OCI-M2 (cell line): ENCODE measurements around the gene GCC2.
"Not testable (repeated sequence)": the region's sequence is repeated elsewhere in the genome, so short reads cannot be mapped to it uniquely, and the experiment has no call there.

ENCODE experiments used
- DNase-seq: peaks from one replicate; lab custom pipeline; 2025; ENCODE audit not compliant: unreplicated experiment; lab: John Stamatoyannopoulos, UW

GCC2 gene, protein sequence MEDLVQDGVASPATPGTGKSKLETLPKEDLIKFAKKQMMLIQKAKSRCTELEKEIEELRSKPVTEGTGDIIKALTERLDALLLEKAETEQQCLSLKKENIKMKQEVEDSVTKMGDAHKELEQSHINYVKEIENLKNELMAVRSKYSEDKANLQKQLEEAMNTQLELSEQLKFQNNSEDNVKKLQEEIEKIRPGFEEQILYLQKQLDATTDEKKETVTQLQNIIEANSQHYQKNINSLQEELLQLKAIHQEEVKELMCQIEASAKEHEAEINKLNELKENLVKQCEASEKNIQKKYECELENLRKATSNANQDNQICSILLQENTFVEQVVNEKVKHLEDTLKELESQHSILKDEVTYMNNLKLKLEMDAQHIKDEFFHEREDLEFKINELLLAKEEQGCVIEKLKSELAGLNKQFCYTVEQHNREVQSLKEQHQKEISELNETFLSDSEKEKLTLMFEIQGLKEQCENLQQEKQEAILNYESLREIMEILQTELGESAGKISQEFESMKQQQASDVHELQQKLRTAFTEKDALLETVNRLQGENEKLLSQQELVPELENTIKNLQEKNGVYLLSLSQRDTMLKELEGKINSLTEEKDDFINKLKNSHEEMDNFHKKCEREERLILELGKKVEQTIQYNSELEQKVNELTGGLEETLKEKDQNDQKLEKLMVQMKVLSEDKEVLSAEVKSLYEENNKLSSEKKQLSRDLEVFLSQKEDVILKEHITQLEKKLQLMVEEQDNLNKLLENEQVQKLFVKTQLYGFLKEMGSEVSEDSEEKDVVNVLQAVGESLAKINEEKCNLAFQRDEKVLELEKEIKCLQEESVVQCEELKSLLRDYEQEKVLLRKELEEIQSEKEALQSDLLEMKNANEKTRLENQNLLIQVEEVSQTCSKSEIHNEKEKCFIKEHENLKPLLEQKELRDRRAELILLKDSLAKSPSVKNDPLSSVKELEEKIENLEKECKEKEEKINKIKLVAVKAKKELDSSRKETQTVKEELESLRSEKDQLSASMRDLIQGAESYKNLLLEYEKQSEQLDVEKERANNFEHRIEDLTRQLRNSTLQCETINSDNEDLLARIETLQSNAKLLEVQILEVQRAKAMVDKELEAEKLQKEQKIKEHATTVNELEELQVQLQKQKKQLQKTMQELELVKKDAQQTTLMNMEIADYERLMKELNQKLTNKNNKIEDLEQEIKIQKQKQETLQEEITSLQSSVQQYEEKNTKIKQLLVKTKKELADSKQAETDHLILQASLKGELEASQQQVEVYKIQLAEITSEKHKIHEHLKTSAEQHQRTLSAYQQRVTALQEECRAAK (N-terminal part only)

DNA sequence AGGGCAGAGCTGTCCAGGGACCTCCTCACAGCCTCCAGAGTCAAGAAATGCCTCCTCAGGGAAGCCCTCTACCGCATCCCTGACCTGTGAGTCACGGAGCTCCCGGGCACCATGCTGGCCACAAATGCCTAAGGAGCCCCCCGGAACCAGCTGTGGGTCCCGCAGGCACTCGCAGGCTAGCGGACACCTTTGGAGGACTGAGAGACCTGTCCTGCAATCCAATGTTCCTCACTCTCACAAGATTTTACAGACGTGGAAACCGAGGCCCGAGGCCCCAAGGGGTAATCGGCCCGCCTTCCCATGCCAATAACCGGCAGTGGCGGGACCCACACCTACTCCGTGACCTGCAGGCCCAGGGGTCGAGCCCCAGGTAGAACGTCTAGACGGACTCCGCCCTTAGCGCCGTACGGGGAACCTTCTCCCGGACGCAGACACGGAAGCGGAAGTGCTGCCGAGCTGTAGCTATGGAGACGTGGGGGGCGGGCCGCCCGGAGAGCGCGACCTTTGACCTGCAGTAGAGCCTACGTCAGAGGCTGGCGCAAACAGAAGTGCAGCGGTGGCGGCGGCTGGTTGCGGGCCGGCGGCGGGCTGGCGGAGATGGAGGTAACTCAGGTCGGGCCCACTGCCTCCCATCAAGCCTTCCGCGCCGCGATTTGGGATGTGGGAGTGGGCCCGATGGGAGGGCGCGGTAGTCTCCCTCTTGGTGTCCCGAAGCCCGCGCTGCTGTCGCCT is at the start of gene GCC2:
GCC2 (plus strand) TSS at position 529 of the 732 bp plus-strand sequence; CDS start at position 598, 69 bp downstream.
- peak; percentile 55 for DNase-seq

DNA sequence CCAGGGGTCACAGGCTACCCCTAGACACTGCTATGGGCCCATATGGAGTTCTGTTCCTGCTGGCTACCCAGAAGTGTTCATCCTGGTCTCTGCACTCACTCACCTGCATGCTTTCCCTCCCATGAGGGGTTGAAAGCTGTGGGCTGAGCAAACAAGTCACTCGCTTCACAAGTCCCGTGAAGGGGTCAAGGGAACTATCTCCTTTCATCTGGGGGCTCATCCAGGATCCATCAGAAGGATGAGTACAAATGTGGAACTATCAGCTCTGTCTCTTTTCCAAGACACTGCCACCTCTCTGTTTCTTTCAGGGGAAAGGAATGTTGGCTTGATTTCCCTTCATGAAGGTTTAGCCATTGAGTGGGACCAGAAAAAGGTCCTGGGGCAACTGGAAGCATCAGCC is 49.5 kb upstream of the GCC2 start:
- DNase-seq = no peak

DNA sequence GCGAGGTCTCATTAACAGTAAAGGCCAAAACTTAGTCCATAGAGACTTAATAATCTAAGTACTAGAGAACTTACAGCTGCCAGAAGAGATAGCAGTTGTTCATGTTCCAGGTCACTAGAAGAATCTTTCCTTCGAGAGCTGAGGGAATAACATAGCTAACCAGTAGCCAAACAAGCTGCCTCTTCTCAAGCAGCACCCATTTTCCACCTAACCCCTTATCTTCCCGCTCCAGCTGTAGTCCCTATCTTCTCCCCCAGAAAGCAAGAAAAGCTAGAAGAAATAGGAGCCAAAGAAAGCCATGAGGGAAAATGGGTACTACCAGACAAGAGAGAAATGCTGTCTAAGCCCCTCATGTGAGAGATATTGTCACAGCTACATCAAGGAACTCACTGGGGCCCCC is 47.2 kb upstream of the GCC2 start:
- peak; percentile 20 for DNase-seq

DNA sequence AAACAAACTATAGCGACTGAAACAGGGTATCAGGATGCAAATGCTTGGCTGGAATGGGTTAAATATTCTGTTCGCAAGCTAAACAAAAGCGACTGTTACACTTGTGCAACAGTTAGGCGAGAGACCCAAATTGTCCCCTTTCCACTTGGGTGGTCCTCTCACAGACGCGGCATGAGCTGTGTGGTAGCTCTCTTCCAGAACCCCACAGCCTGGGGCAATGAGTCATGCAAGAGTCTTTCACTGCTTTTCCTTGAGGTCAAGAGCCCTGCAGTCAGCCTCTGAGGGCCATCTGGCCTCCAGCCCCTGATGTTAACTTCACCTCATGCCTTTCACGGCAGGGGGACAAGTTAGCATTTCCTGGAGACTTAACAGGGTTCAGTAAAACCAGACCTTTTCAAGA is 45.5 kb upstream of the GCC2 start:
- DNase-seq = no peak

DNA sequence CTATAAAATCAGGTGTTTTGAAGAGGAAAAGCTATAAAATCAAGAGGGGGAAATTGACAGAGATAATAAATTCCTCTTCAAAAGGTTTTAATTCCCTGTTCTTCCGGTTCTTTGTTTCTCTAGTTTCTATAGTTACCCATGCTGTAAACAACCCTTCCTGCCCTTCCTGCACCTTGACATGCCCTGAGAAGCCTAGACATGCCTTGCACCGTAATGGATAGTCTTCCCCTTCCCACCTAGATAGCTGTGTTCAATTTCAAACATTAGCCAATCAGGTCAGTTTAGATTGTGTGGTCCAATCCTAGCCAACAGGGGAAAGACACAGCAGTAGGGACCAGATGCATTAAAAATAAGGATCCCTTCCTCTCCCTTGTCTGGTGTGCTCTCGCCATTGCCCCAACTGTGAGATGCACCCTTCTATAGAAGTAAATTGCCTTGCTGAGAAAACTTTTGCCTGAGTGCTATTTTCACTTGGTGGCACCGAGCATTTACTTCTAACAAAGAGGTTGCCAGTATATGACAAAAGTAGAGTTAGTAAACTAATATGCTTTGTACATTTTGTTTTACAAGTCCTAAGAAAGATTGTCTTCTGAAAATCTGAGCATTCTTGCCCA is 44.1 kb upstream of the GCC2 start:
- DNase-seq = no peak

DNA sequence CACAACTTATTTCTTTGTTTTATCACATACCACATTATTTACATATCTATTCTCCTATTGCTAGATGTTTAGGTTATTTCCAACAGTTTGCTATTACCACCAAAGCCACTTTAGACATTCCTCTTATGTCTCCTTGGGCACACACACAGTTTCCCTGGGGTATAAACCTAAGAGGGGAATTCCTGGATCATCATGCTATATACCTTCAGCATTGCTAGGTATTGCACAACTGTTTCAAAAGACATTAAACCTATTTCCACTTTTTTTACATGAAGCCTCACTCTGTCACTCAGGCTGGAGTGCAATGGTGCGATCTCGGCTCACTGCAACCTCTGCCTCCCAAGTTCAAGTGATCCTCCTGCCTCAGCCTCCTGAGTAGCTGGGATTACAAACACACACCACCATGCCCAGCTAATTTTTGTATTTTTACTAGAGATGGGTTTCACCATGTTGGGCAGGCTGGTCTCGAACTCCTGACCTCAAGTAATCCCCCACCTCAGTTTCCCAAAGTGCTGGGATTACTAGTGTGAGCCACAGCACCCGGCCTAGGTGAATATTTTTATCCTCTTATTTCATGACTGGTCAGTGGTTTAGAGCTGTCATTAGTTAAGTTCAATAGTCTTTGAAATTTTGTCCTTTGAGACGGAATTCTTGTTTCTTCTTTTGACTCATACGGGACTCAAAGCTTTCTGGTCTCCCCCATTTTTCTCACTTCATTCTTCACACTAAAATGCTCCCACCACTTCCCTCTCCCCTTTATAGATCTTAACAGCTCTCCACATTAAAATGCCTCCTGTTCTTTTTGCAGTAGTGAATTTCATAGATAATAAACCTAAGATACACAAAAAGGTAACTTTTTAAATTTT is 40.9 kb upstream of the GCC2 start:
- no peak for DNase-seq

DNA sequence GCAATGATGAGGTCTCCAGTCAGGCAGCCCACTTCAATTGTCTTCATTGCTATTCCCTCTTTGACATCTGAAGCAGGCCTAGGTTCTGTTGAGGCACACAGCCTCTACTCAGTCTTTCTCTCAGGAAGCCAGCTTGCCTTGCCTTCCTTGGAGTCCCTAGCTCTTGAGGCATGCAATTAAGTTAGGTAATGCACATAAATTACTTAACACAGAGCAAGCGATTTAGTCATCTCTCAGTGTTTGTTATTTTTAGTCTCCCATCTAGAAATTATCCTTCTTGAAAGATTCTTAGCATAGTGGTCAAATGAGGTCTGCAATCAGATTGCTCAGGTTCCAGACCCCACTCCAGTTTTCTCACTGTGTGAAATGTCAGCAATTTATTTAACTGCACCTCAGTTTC is 39.2 kb upstream of the GCC2 start:
- no peak for DNase-seq

DNA sequence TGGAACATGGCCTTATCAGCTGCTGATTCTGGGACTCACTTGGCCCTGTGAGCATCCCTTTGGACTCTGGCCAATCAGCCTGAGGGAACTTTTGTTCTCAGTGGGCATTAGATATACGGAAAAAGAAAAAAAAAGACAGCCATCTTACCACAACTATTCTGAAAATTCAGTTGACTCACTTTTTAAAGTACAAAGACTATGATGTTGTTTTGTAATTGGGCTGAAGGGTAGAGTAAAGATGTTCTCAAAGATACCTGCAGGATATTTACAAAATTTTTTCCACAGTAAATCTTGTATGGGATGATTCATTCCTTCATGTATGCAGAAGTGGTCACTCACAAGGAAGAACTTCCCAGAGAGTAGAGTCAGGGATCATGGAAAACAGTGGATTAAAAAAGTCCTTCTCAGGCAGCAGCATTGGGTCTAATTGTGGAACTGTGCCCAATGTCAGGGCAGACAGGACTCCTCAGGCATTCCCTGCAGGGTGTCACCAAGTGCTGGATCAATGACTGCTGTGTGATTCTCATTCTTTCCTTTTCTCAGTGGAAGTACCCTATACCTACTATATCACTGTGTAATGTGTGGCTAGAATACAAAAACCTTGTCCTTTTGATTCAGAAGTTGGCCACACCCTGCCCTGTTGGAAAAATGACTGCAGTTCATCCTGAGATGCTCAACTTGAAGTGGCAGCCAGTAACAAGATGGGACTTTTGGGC is 35.9 kb upstream of the GCC2 start:
- no peak for DNase-seq

DNA sequence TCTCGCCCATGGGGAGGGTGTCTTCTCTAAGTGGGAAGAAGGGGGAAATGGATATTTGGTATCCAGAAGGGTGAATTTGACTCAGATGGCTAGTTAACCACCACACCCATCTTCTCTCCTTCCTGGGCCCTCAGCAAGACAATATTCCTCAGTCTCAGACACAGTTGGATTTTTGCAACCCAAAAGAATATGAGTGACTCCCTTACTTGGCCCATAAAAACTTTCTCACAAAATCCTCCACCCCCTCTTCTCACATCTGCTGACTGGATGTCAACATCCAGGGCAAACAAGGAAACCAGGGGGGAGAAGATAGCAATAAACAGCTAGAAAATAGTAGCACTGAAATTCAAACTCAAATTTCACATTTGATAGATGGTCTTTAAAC is 35.3 kb upstream of the GCC2 start:
- DNase-seq = no peak

DNA sequence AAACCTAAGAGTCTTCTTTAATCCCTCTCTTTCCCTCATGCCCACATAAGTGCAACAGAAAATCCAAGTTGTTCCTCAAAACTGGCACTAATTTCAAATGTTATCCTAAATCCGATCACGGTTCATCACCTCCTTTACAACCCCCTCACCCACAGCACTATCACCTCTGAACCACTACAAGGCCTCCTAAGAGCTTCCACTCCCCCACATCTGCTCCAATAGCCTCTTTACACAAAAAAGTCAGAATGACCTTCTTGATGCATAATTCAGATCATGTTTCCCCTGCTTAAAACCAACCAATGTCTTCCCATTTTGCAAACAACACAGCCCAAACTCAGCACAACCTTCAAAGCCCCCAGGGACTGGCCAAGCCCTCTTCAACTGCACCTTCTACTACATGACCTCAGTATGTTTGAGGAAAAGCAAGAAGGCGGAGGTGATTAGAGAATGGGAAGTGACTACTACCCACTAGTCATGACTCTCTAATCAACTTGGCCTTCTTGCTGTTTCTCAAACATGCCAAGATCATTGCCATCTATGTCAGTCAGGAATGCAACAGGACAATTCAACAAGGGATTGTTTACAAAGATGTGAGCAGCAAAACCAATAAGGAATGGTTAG is 34.6 kb upstream of the GCC2 start:
- no peak for DNase-seq

DNA sequence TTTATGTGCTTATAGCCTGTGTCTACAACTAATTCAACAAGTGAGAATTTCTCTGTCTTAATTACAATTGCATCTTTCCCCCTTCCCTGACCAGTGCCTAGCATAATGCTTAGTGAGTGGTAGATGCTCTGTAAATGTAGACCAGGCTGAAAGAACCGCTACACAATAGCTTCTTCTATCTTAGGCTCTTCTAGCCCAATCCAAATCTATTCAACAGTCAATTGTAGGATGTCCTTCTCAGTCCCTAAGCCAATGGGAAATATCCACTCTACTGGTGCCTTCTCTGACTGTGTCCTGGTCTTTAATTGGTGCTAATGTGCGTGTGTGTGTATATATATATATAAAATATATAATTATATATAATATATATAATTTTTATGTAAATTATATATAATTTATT is 34.1 kb upstream of the GCC2 start:
- no peak for DNase-seq

DNA sequence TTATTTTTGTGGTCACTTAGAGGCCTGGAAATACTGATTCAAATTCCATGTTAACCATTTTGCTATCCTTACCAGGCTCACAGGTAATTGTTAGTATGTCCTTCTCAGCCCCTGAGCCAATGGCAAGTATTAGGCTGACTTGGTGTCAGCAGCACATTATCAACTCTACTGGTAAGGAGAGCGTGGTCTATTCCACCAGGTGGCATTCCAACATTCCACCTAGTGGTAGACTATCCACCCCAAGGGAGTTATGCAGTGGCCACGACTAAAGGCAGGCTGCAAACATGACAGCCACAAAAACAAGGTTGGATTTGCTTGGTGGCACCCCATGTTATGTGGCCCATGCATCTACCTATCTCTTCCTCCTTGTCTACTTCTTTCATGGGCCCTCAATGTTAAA is 31.8 kb upstream of the GCC2 start:
- DNase-seq = no peak

DNA sequence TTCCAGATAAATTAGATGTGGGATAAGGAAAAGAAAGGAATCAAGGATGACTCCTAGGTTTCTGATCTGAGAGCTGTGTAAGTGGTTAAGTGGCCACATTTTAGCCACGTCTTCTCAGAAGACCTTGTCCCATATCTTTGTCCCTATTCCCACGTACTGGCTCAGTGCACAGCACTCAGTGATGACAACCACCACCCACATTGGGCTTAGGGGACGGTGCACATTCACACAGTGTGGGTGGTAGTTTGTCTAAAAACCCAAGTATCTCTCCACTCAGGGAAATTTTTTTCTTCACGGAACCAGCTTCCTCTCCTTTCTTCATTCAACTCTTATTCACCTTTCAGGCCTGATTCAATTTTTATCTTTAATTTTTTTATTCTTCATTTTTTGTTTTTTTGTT is 30.6 kb upstream of the GCC2 start:
- no peak for DNase-seq

DNA sequence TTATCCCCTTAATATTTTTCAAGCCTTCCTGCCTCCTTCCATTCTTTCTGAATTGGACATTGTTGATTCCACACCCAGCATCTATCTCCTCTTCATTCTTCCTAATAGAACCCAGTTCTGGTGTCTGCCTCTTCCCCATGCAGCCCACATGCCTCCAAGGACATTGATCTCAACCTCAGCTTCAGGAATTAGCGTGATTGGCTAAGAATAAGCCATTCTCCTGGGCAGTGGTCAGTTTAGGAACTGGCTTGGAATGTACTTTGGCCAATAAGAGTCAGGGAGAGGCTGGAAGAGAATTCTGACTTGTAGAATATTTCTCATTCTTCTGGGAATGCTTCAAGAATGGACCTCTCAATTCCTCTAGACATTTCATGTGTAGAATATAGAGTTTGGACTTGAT is 25.9 kb upstream of the GCC2 start:
- DNase-seq = no peak

DNA sequence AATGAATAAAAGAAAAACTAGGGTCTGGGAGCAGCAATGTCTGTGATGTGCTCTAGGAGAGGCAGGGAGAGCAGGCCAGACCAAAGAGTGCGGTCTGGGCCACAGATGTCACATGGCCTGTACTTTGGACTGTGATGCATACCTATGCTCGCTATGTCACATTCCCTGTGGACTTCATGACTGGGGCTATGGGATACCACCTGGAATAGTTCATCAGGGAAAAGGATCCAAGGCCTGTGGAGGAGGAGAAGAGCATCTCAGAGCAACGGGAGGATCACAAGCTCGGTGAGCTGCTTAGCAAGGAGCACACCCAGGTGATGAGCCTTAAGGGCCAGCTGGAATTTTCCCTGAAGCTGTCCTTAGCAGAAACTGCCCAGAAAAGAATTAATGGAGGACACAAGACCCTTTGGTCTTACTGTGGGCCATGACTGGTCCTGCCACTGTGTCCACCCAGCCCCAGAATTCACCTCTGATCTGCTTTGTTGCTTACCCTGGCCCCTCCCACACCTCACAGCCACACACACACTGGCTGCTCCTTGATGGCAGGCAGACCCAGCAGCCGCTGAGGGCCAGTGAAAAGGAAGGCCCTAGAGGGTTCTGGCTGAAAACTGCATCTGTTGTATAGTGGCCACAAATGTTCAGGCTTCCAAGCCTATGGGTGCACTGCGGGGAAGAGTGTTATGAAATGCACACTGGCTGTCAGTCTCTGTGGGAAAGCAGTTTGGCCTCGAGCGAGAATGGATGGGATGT is 25.3 kb upstream of the GCC2 start:
- DNase-seq = no peak

DNA sequence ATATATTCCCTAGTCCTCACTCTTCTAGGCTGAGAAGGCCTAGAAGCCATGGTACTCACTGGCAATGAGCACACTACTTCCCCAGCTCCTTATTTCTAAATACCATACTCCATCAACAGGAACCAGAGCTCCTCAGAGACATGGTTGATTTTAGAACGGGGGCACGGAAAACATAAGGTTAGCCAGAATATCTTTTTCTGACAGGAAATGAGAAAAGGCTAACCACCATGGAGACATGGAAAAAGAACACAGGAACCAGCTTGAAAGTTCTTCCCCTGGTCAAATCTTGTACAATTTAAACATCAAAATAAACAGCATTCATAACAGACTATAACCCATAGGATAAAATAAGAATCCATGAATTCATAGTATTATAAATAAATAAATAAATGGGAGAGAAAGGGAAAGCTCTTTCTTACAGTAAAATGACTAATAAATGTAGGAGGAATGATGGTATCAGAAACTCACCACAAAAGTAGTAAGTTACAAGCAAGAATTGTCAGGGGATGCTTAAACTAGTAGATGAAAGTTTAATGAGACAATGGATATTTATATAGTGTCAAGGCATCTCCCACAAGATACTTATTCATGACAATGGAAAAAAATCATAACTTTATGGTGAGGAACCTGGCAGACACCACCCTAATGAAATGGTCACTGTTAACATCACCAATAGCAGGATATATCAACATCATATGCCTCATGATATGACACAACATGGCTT is 20.6 kb upstream of the GCC2 start:
- no peak for DNase-seq

DNA sequence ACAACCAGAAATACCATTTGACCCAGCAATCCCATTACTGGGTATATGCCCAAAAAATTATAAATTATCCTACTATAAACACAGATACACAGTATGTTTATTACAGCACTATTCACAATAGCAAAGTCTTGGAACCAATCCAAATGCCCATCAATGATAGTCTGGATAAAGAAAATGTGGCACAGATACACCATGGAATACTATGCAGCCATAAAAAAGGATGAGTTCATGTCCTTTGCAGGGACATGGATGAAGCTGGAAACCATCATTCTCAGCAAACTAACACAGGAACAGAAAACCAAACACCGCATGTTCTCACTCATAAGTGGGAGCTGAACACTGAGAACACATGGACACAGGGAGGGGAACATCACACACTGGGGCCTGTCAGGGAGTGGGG is 13.4 kb upstream of the GCC2 start:
- not testable (repeated sequence) for DNase-seq
